IMR-90 (cell line): ENCODE measurements around the gene FAM124A. TPM values are rescaled to one million over a fixed set of nuclear protein-coding genes. Genes with fewer than 3 reads are reported as not detected.
A peak's percentile ranks its signal among the peaks of the same experiment; 100 is the strongest.

ENCODE experiments used
- ATAC-seq: fragments of 200-7000 bp; cut with Tn5 transposase; 2 replicates; pipeline ENCODE4 v1.9.1; 2020; ENCODE audit warnings: low read depth, mild to moderate bottlenecking, moderate library complexity
- BruUV-seq: library from RNA; stranded (reverse); fragments of 400-500 nt; replicated peaks from 2 replicates; lab custom pipeline; 2021; lab: Mats Ljungman, UMichigan
- CTCF ChIA-PET: fragments of 300-600 bp; formaldehyde crosslinking; extraction: SDS; loops from one replicate; lab custom pipeline; 2021; ENCODE audit warnings: antibody characterized with exemption; lab: Yijun Ruan, JAX
- POLR2A ChIA-PET: fragments of 300-600 bp; sonication (Branson Sonifier 250); formaldehyde crosslinking; loops from one replicate; lab custom pipeline; 2022; ENCODE audit warnings: antibody characterized with exemption; ENCODE audit not compliant: unreplicated experiment; lab: Charles Lee
- DNase-seq: peaks from one replicate; pipeline ENCODE4 v3.0.0; 2013
- H2AFZ ChIP-seq: replicated peaks from 2 replicates; pipeline ENCODE3; 2013; ENCODE audit warnings: low read length, mild to moderate bottlenecking; ENCODE audit not compliant: poor library complexity
- H2AK5ac ChIP-seq: 2 replicates; pipeline ENCODE4 v1.6.1; 2013; ENCODE audit warnings: low read depth, low read length, inconsistent platforms
- H2AK9ac ChIP-seq: replicated peaks from 2 replicates; pipeline ENCODE3; 2013; ENCODE audit warnings: mild to moderate bottlenecking, low read depth, low read length, moderate library complexity; ENCODE audit not compliant: poor library complexity
- H2BK120ac ChIP-seq: 2 replicates; pipeline ENCODE4 v1.6.1; 2013; ENCODE audit warnings: low read depth, low read length, inconsistent platforms
- H2BK15ac ChIP-seq: 3 replicates; pipeline ENCODE4 v1.6.1; 2013; ENCODE audit warnings: low read depth, low read length, inconsistent platforms
- H2BK20ac ChIP-seq: 2 replicates; pipeline ENCODE4 v1.6.1; 2013; ENCODE audit warnings: low read depth, mild to moderate bottlenecking, inconsistent platforms, low read length, moderate library complexity
- H2BK5ac ChIP-seq: 2 replicates; pipeline ENCODE4 v1.6.1; 2013; ENCODE audit warnings: mild to moderate bottlenecking, low read depth, low read length, inconsistent platforms; ENCODE audit not compliant: poor library complexity, severe bottlenecking
- H3K14ac ChIP-seq: replicated peaks from 2 replicates; pipeline ENCODE4 v1.6.1; 2013; ENCODE audit warnings: low read depth, low read length, inconsistent platforms
- H3K18ac ChIP-seq: 2 replicates; pipeline ENCODE4 v1.6.1; 2013; ENCODE audit warnings: low read depth, low read length, control low read depth
- H3K23ac ChIP-seq: 2 replicates; pipeline ENCODE4 v1.6.1; 2013; ENCODE audit warnings: low read depth, low read length, inconsistent platforms
- H3K27ac ChIP-seq: 2 replicates; pipeline ENCODE4 v1.5.1; 2013; ENCODE audit warnings: mild to moderate bottlenecking, control low read depth, low read length; ENCODE audit not compliant: insufficient read depth
- H3K27me3 ChIP-seq: 2 replicates; pipeline ENCODE4 v1.6.1; 2013; ENCODE audit warnings: low read length; ENCODE audit not compliant: control insufficient read depth, insufficient read depth
- H3K36me3 ChIP-seq: 2 replicates; pipeline ENCODE4 v1.6.1; 2013; ENCODE audit warnings: low read length, mixed read lengths; ENCODE audit not compliant: control insufficient read depth, insufficient read depth
- H3K4ac ChIP-seq: 2 replicates; pipeline ENCODE4 v1.6.1; 2013; ENCODE audit warnings: low read depth, low read length, inconsistent platforms
- H3K4me1 ChIP-seq: 2 replicates; pipeline ENCODE4 v1.6.1; 2013; ENCODE audit warnings: low read length, mixed read lengths; ENCODE audit not compliant: control insufficient read depth, insufficient read depth
- H3K4me2 ChIP-seq: 2 replicates; pipeline ENCODE4 v1.6.1; 2013; ENCODE audit warnings: low read depth, mild to moderate bottlenecking, control low read depth, low read length, moderate library complexity
- H3K4me3 ChIP-seq: 2 replicates; pipeline ENCODE4 v1.5.1; 2013; ENCODE audit warnings: low read depth, mild to moderate bottlenecking, control low read depth, low read length, moderate library complexity; ENCODE audit not compliant: insufficient read depth
- H3K56ac ChIP-seq: 2 replicates; pipeline ENCODE4 v1.6.1; 2013; ENCODE audit warnings: low read length, inconsistent platforms; ENCODE audit not compliant: insufficient read depth; ENCODE audit errors: extremely low read depth
- H3K79me1 ChIP-seq, 2 experiments: 2 replicates each; pipeline ENCODE4 v1.6.1; 2013; ENCODE audit warnings: low read length in 2 of 2, inconsistent platforms in 1 of 2, low read depth in 1 of 2
- H3K9ac ChIP-seq: 2 replicates; pipeline ENCODE4 v1.6.1; 2013; ENCODE audit warnings: low read depth, low read length, control low read depth
- H3K9me1 ChIP-seq: 2 replicates; pipeline ENCODE4 v1.6.1; 2013; ENCODE audit warnings: low read length, inconsistent platforms; ENCODE audit not compliant: insufficient read depth
- H3K9me3 ChIP-seq: 2 replicates; pipeline ENCODE4 v1.6.1; 2013; ENCODE audit warnings: low read length; ENCODE audit not compliant: control insufficient read depth, insufficient read depth
- H4K20me1 ChIP-seq: 2 replicates; pipeline ENCODE4 v1.6.1; 2013; ENCODE audit warnings: low read length, inconsistent platforms; ENCODE audit not compliant: insufficient read depth
- H4K5ac ChIP-seq: 2 replicates; pipeline ENCODE4 v1.6.1; 2013; ENCODE audit warnings: mild to moderate bottlenecking, low read depth, low read length, control low read depth
- H4K8ac ChIP-seq, 2 experiments: 2 replicates each; pipeline ENCODE4 v1.6.1; 2013; ENCODE audit warnings: low read depth in 2 of 2, low read length in 2 of 2, control low read depth in 1 of 2, inconsistent platforms in 1 of 2
- H4K91ac ChIP-seq: 2 replicates; pipeline ENCODE4 v1.6.1; 2013; ENCODE audit warnings: low read depth, low read length, inconsistent platforms; ENCODE audit not compliant: insufficient read depth
- BHLHE40 ChIP-seq: fragments of 150-350 bp; IDR thresholded peaks from 2 replicates; pipeline ENCODE4 v1.6.1; 2016; ENCODE audit warnings: mild to moderate bottlenecking, low read depth, low read length
- CEBPB ChIP-seq: IDR thresholded peaks from 2 replicates; pipeline ENCODE4 v1.6.1; 2012; ENCODE audit warnings: low read depth, low read length, improper control_type of control experiment
- CHD1 ChIP-seq: IDR thresholded peaks from 2 replicates; pipeline ENCODE4 v1.6.1; 2012; ENCODE audit warnings: low read depth, low read length, improper control_type of control experiment
- FOS ChIP-seq: fragments of 150-350 bp; IDR thresholded peaks from 2 replicates; pipeline ENCODE4 v1.6.1; 2016; ENCODE audit warnings: low read depth, low read length
- MAFK ChIP-seq: IDR thresholded peaks from 2 replicates; pipeline ENCODE4 v1.6.1; 2012; ENCODE audit warnings: low read depth, low read length, improper control_type of control experiment
- MAZ ChIP-seq: IDR thresholded peaks from 2 replicates; pipeline ENCODE4 v1.6.1; 2012; ENCODE audit warnings: low read depth, mild to moderate bottlenecking, low read length, improper control_type of control experiment, moderate library complexity, borderline replicate concordance
- MXI1 ChIP-seq: IDR thresholded peaks from 2 replicates; pipeline ENCODE4 v1.6.1; 2012; ENCODE audit warnings: low read depth, mild to moderate bottlenecking, low read length, moderate library complexity, borderline replicate concordance
- NFE2L2 ChIP-seq: fragments of 150-350 bp; IDR thresholded peaks from 2 replicates; pipeline ENCODE4 v1.6.1; 2016; ENCODE audit warnings: low read depth, mild to moderate bottlenecking, low read length
- POLR2A ChIP-seq: IDR thresholded peaks from 2 replicates; pipeline ENCODE4 v1.6.1; 2012; ENCODE audit warnings: mild to moderate bottlenecking, low read depth, low read length
- RAD21 ChIP-seq: IDR thresholded peaks from 2 replicates; pipeline ENCODE4 v1.6.1; 2012; ENCODE audit warnings: low read length, improper control_type of control experiment
- RCOR1 ChIP-seq: IDR thresholded peaks from 2 replicates; pipeline ENCODE4 v1.6.1; 2012; ENCODE audit warnings: mild to moderate bottlenecking, low read length, improper control_type of control experiment; ENCODE audit not compliant: insufficient replicate concordance
- RFX5 ChIP-seq: IDR thresholded peaks from 2 replicates; pipeline ENCODE4 v1.8.0; 2012; ENCODE audit warnings: low read depth, mild to moderate bottlenecking, low read length, moderate library complexity
- SMC3 ChIP-seq: fragments of 150-350 bp; IDR thresholded peaks from 2 replicates; pipeline ENCODE4 v1.6.1; 2016; ENCODE audit warnings: low read depth, mild to moderate bottlenecking, antibody characterized with exemption, low read length, moderate library complexity
- WGBS, 2 experiments: methylation state at CpG; one replicate each; pipeline versions ENCODE4 v1.1.5 to v1.1.7; 2013; ENCODE audit warnings: missing lambda C conversion rate in 2 of 2; ENCODE audit not compliant: insufficient read length in 1 of 2; ENCODE audit errors: extremely low coverage in 2 of 2; 5-methylcytosine and 5-hydroxymethylcytosine counted together
- dilution Hi-C: fragments of 300-500 bp; cut with HindIII; formaldehyde crosslinking; loops from one replicate; pipeline ENCODE4 v1.14.3; 2018; ENCODE audit warnings: low sequenced_read_pairs; ENCODE audit not compliant: unreplicated experiment
- in situ Hi-C: fragments of 300-500 bp; cut with MboI; formaldehyde crosslinking; loops from 3 replicates; pipeline ENCODE4 v1.14.3; 2019; ENCODE audit warnings: low sequenced_read_pairs, inconsistent platforms, mixed read lengths
- intact Hi-C: fragments of 100-400 bp; cut with micrococcal nuclease; formaldehyde crosslinking; loops from 2 replicates; pipeline ENCODE4 v1.10.0; 2022
- polyA plus RNA-seq, 3 experiments: library from polyadenylated mRNA; depleted of rRNA; stranded (reverse); fragments of >200 nt; gene quantifications; 2 replicates each; pipeline ENCODE4 v1.2.3, GENCODE V29; 2012; ENCODE audit warnings: low replicate concordance in 1 of 3
- total RNA-seq: library from RNA; depleted of rRNA; stranded (reverse); fragments of >200 nt; gene quantifications from 2 replicates; pipeline ENCODE4 v1.2.3, GENCODE V29; 2012
- TF ChIP-seq, protein P1 (sequence below): fragments of 150-350 bp; IDR thresholded peaks from 2 replicates; pipeline ENCODE4 v1.6.1; 2017; ENCODE audit warnings: mild to moderate bottlenecking, antibody characterized with exemption, low read length, low read depth
- TF ChIP-seq, protein P2 (sequence below): conservative IDR thresholded peaks from 2 replicates; pipeline ENCODE4 v1.5.1; 2012; ENCODE audit warnings: mild to moderate bottlenecking, low read depth, low read length, improper control_type of control experiment
- TF ChIP-seq, protein P3 (sequence below): fragments of 150-350 bp; IDR thresholded peaks from 2 replicates; pipeline ENCODE4 v1.6.1; 2016; ENCODE audit warnings: low read depth, mild to moderate bottlenecking, low read length, moderate library complexity, borderline replicate concordance

FAM124A gene
- total and polyA plus RNA-seq, 2 of the 4 experiments (the other 2 are of a cell fraction) = 0.03 TPM; not detected in 1

DNA sequence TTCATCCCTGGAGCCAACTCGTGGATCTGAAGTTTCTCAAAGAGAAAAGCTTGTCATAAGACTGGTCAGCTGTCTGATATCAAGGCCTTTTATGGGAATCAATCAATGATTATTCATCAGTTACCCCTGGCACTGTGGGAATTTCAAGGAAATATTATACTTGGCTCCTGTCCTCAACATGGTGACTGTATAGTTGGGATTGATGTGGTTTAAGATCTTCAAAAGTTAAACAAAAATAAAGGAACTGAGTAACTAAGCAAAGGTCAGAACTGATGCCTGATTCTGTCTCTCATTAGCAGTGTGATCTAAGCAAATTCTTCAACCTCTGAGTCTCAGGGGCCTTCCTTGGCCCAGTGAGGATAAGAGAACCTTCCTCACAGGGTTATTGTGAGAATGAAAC is 95.1 kb downstream of the FAM124A start:
- H3K27me3 ChIP-seq = peaks cover 9% of the 10 kb centered on the region
- H3K18ac ChIP-seq = no peak overlapping the region
- no peak overlapping the region for H3K14ac ChIP-seq
- in situ Hi-C loops = no loop called here
- peaks cover 2% of the 10 kb centered on the region; the same call in 1 of the 2 replicates for H3K4me1 ChIP-seq
- H2AFZ ChIP-seq = no peak overlapping the region
- H3K9ac ChIP-seq = no peak overlapping the region
- ATAC-seq (no peak), DNase-seq (peak; percentile 17)
- H2BK20ac ChIP-seq = no peak overlapping the region
- no peak overlapping the region for H2AK9ac ChIP-seq
- no peaks in the 10 kb centered on the region for H3K9me1 ChIP-seq
- H4K8ac ChIP-seq = no peak overlapping the region
- BruUV-seq = no TSS peak
- dilution Hi-C loops = no loop called here
- H4K20me1 ChIP-seq = no peaks in the 10 kb centered on the region
- no peak overlapping the region for H2AK5ac ChIP-seq
- H2BK120ac ChIP-seq = no peak overlapping the region
- H3K56ac ChIP-seq = no peak overlapping the region
- no peak overlapping the region for H3K4me3 ChIP-seq
- no peaks in the 10 kb centered on the region for H3K36me3 ChIP-seq
- H2BK15ac ChIP-seq = no peak overlapping the region
- no CpG with 5 or more reads among the region's 1 CpG for WGBS, 2 experiments
- no peak overlapping the region for H3K4ac ChIP-seq
- H3K4me2 ChIP-seq = no peak overlapping the region
- TF ChIP-seq MAZ = no peak
- TF ChIP-seq POLR2A = no peak
- TF ChIP-seq, protein P1, sequence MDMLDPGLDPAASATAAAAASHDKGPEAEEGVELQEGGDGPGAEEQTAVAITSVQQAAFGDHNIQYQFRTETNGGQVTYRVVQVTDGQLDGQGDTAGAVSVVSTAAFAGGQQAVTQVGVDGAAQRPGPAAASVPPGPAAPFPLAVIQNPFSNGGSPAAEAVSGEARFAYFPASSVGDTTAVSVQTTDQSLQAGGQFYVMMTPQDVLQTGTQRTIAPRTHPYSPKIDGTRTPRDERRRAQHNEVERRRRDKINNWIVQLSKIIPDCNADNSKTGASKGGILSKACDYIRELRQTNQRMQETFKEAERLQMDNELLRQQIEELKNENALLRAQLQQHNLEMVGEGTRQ = no peak
- no peak for TF ChIP-seq NFE2L2
- TF ChIP-seq, protein P2, sequence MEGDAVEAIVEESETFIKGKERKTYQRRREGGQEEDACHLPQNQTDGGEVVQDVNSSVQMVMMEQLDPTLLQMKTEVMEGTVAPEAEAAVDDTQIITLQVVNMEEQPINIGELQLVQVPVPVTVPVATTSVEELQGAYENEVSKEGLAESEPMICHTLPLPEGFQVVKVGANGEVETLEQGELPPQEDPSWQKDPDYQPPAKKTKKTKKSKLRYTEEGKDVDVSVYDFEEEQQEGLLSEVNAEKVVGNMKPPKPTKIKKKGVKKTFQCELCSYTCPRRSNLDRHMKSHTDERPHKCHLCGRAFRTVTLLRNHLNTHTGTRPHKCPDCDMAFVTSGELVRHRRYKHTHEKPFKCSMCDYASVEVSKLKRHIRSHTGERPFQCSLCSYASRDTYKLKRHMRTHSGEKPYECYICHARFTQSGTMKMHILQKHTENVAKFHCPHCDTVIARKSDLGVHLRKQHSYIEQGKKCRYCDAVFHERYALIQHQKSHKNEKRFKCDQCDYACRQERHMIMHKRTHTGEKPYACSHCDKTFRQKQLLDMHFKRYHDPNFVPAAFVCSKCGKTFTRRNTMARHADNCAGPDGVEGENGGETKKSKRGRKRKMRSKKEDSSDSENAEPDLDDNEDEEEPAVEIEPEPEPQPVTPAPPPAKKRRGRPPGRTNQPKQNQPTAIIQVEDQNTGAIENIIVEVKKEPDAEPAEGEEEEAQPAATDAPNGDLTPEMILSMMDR = no peak
- TF ChIP-seq, protein P3, sequence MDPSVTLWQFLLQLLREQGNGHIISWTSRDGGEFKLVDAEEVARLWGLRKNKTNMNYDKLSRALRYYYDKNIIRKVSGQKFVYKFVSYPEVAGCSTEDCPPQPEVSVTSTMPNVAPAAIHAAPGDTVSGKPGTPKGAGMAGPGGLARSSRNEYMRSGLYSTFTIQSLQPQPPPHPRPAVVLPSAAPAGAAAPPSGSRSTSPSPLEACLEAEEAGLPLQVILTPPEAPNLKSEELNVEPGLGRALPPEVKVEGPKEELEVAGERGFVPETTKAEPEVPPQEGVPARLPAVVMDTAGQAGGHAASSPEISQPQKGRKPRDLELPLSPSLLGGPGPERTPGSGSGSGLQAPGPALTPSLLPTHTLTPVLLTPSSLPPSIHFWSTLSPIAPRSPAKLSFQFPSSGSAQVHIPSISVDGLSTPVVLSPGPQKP = no peak
- no peak for TF ChIP-seq MAFK
- no peak for TF ChIP-seq CHD1
- no peak for TF ChIP-seq CEBPB
- no peak for TF ChIP-seq RCOR1
- no peak for TF ChIP-seq MXI1
- no peak for TF ChIP-seq RAD21
- TF ChIP-seq RFX5 = no peak
- TF ChIP-seq FOS = no peak
- no peak for TF ChIP-seq SMC3
- TF ChIP-seq BHLHE40 = no peak
- no peak overlapping the region for H3K27ac ChIP-seq
- no peaks in the 10 kb centered on the region for H3K9me3 ChIP-seq
- H4K91ac ChIP-seq = no peak overlapping the region
- H2BK5ac ChIP-seq = no peak overlapping the region
- H4K5ac ChIP-seq = no peak overlapping the region
- intact Hi-C loops = no loop called here
- H3K23ac ChIP-seq = no peak overlapping the region
- no peaks in the 10 kb centered on the region for H3K79me1 ChIP-seq
- POLR2A ChIA-PET = no interaction called here
- CTCF ChIA-PET = no interaction called here
